ENCODE results near the gene GFM2.
"Not testable (repeated sequence)": the region's sequence is repeated elsewhere in the genome, so short reads cannot be mapped to it uniquely, and the experiment has no call there.

Gene GFM2

GRCh38 chr5:74717596-74717995 lies 49.3 kb downstream of the GFM2 start:
- DNase-seq (ENCODE audit: low read depth), result no peak

- no peak for DNase-seq (ENCODE audit: low read depth)
These were observed 73.7 kb downstream of the GFM2 start for GRCh38 chr5:74693191-74693590.

GRCh38 chr5:74686962-74687751 lies 79.8 kb downstream of the GFM2 start:
- no peak for DNase-seq (ENCODE audit: low read depth)

GRCh38 chr5:74685979-74686631 lies 80.8 kb downstream of the GFM2 start:
- no peak for DNase-seq (ENCODE audit: low read depth)

GRCh38 chr5:74684900-74685851 lies 81.7 kb downstream of the GFM2 start, which contains the start of gene HEXB:
TSS of gene HEXB (plus strand) at chr5:74685233. CDS start at chr5:74685261, 28 bp downstream.
- DNase-seq (ENCODE audit: low read depth), result peak; percentile 78

- no peak for DNase-seq (ENCODE audit: low read depth)
These were observed 87.0 kb downstream of the GFM2 start for GRCh38 chr5:74679966-74680365.

GRCh38 chr5:74679300-74679699 lies 87.6 kb downstream of the GFM2 start:
- not testable (repeated sequence) for DNase-seq (ENCODE audit: low read depth)

GRCh38 chr5:74678123-74678522 lies 88.8 kb downstream of the GFM2 start:
- not testable (repeated sequence) for DNase-seq (ENCODE audit: low read depth)

GRCh38 chr5:74676466-74676865 lies 90.5 kb downstream of the GFM2 start:
- not testable (repeated sequence) for DNase-seq (ENCODE audit: low read depth)

- DNase-seq (ENCODE audit: low read depth), result no peak
These were observed 93.7 kb downstream of the GFM2 start for GRCh38 chr5:74673011-74673790.

GRCh38 chr5:74672215-74672877 lies 94.6 kb downstream of the GFM2 start:
- no peak for DNase-seq (ENCODE audit: low read depth)
